ENCODE results near the gene UBE2S. TPM values are rescaled to one million over a fixed set of nuclear protein-coding genes. Genes with fewer than 3 reads are reported as not detected.
A peak's percentile ranks its signal among the peaks of the same experiment; 100 is the strongest.

Gene UBE2S
- total and polyA plus RNA-seq, 10 of the 15 experiments (the other 5 are each of a cell fraction or from before 2014, with no cell fraction given), result 2.3 to 640 (median 127) TPM

- intact Hi-C loops (cut with micrococcal nuclease; ENCODE audit: unreplicated experiment), result no loop called here
- no TSS peak for BruUV-seq (replicated peaks)
- Histone ChIP-seq H3K4me1 (ENCODE audit: control insufficient read depth, insufficient read depth, low read length) (no peaks in the 10 kb centered on the region; the same call in 1 of the 2 replicates), H3K9ac (ENCODE audit: control insufficient read depth, insufficient read depth, low read length) (no peak overlapping the region), H3K4me2 (ENCODE audit: control insufficient read depth, insufficient read depth) (no peak overlapping the region), H4K20me1 (ENCODE audit: control insufficient read depth, insufficient read depth) (no peaks in the 10 kb centered on the region), H2AFZ (ENCODE audit: control insufficient read depth, low read depth, low read length) (no peak overlapping the region), H3K4me3 (no peak overlapping the region), H3K79me2 (ENCODE audit: control insufficient read depth, insufficient read depth, low read length) (no peaks in the 10 kb centered on the region), H3K27ac (ENCODE audit: control insufficient read depth, insufficient read depth) (no peak overlapping the region), H3K36me3 (ENCODE audit: control insufficient read depth in 2 of 2, insufficient read depth in 2 of 2, low read length in 1 of 2) (no peaks in the 10 kb centered on the region), H3K27me3 (replicated peaks in 1 of 2; ENCODE audit: control insufficient read depth in 2 of 2, insufficient read depth in 2 of 2, low read length in 1 of 2) (peaks cover 0 to 1% of the 10 kb centered on the region in 2 experiments; a peak in 2 of 4 replicates), H3K9me3 (replicated peaks; ENCODE audit: control insufficient read depth, insufficient read depth, low read length) (no peaks in the 10 kb centered on the region)
- ChIA-PET CTCF (no interaction called here), POLR2A (interaction anchor here (0.6 kb wide), 1 partner anchor 264 kb away, joined by 3 read pairs; no protein-coding TSS in a partner anchor), SMC1A (ENCODE audit: uncharacterized antibody, unreplicated experiment) (interaction anchor here (0.6 kb wide), 1 partner anchor 163 kb away, joined by 3 read pairs; no protein-coding TSS in a partner anchor), RAD21 (ENCODE audit: unreplicated experiment) (no interaction called here)
- 22% methylated on average over 5 of the region's 5 CpGs for WGBS (ENCODE audit: insufficient coverage, insufficient replicate concordance, low lambda C conversion rate, missing lambda C conversion rate)
- DNase-seq (ENCODE audit: low read depth, low spot score), result no peak
- FAIRE-seq, result no peak
- ATAC-seq, result no peak
- TF ChIP-seq ZNF207 (IDR thresholded peaks at IDR 0.05; ENCODE audit: borderline replicate concordance), result no peak
- TF ChIP-seq NR2C1 (IDR thresholded peaks at IDR 0.05), result no peak
- no peak for TF ChIP-seq CREB1 (IDR thresholded peaks at IDR 0.05; ENCODE audit: low read depth)
- no peak for TF ChIP-seq TAF1 (IDR thresholded peaks at IDR 0.05; ENCODE audit: borderline replicate concordance, low read depth, low read length)
- TF ChIP-seq IKZF2 (IDR thresholded peaks at IDR 0.05), result no peak
- in situ Hi-C loops (cut with MboI), result no loop called here
Observed at GRCh38 chr19:55439052-55439451, 31.5 kb upstream of the UBE2S start.

- BruUV-seq (replicated peaks), result no TSS peak
- Histone ChIP-seq H4K20me1 (ENCODE audit: control insufficient read depth, insufficient read depth) (no peaks in the 10 kb centered on the region), H3K4me3 (no peak overlapping the region), H3K27ac (ENCODE audit: control insufficient read depth, insufficient read depth) (no peak overlapping the region), H3K9me3 (replicated peaks; ENCODE audit: control insufficient read depth, insufficient read depth, low read length) (no peaks in the 10 kb centered on the region; the same call in 2 of the 3 replicates), H3K36me3 (ENCODE audit: control insufficient read depth in 2 of 2, insufficient read depth in 2 of 2, low read length in 1 of 2) (no peaks in the 10 kb centered on the region), H3K4me2 (ENCODE audit: control insufficient read depth, insufficient read depth) (no peak overlapping the region), H3K4me1 (ENCODE audit: control insufficient read depth, insufficient read depth, low read length) (no peaks in the 10 kb centered on the region; the same call in 1 of the 2 replicates), H2AFZ (ENCODE audit: control insufficient read depth, low read depth, low read length) (no peak overlapping the region), H3K9ac (ENCODE audit: control insufficient read depth, insufficient read depth, low read length) (no peak overlapping the region), H3K27me3 (replicated peaks in 1 of 2; ENCODE audit: control insufficient read depth in 2 of 2, insufficient read depth in 2 of 2, low read length in 1 of 2) (no peaks in the 10 kb centered on the region; a peak in 1 of 4 replicates), H3K79me2 (ENCODE audit: control insufficient read depth, insufficient read depth, low read length) (no peaks in the 10 kb centered on the region)
- ChIA-PET POLR2A (no interaction called here), RAD21 (ENCODE audit: unreplicated experiment) (interaction anchor here (0.9 kb wide), 1 partner anchor 74 kb away, joined by 3 read pairs; no protein-coding TSS in a partner anchor), SMC1A (ENCODE audit: uncharacterized antibody, unreplicated experiment) (interaction anchor here (0.6 kb wide), 1 partner anchor 80 kb away, joined by 3 read pairs; no protein-coding TSS in a partner anchor), CTCF (interaction anchor here (0.8 to 1.5 kb wide), 4 partner anchors 16 to 67 kb away, joined by 3 to 4 read pairs (median 4); no protein-coding TSS in a partner anchor)
- no peak for TF ChIP-seq NFYA (IDR thresholded peaks at IDR 0.05; ENCODE audit: borderline replicate concordance, low read depth, low read length)
- TF ChIP-seq REST (IDR thresholded peaks at IDR 0.05; ENCODE audit: low read depth, low read length), result peak; percentile 94
- DNase-seq (ENCODE audit: low read depth, low spot score), result no peak
- intact Hi-C loops (cut with micrococcal nuclease; ENCODE audit: unreplicated experiment) (no loop called here), in situ Hi-C loops (cut with MboI) (no loop called here)
- peak; percentile 63 for ATAC-seq
- WGBS (ENCODE audit: insufficient coverage, insufficient replicate concordance, low lambda C conversion rate, missing lambda C conversion rate), result 6% methylated on average over 17 of the region's 17 CpGs
- no peak for FAIRE-seq
Observed at GRCh38 chr19:55437410-55437809, 29.8 kb upstream of the UBE2S start.
